ENCODE results near the gene ASTN1. TPM values are rescaled to one million over a fixed set of nuclear protein-coding genes. Genes with fewer than 3 reads are reported as not detected.

The ASTN1 gene
- total RNA-seq, 1 donor from 2014 or later: 3.7 TPM

- Histone ChIP-seq H3K9ac (ENCODE audit: low read depth in 1 of 3, low read length in 3 of 3) (no peak overlapping the region), H3K4me3 (ENCODE audit: low read length in 3 of 3) (no peak overlapping the region), H3K4me1 (ENCODE audit: control insufficient read depth in 3 of 3, insufficient read depth in 3 of 3, low read length in 3 of 3) (no peaks in the 10 kb centered on the region), H3K27me3 (ENCODE audit: control insufficient read depth in 3 of 3, insufficient read depth in 3 of 3, low read length in 3 of 3) (no peaks in the 10 kb centered on the region), H3K9me3 (ENCODE audit: control insufficient read depth in 3 of 3, low read length in 3 of 3) (no peaks in the 10 kb centered on the region), H3K27ac (ENCODE audit: low read depth, low read length) (no peak overlapping the region), H3K36me3 (ENCODE audit: control insufficient read depth in 3 of 3, insufficient read depth in 3 of 3, low read length in 3 of 3) (no peaks in the 10 kb centered on the region)
These were observed 139.9 kb downstream of the ASTN1 start for GRCh38 chr1:177024623-177025022.

GRCh38 chr1:177023726-177024125 lies 140.8 kb downstream of the ASTN1 start:
- no peaks in the 10 kb centered on the region for H3K9me3 ChIP-seq (ENCODE audit: control insufficient read depth in 3 of 3, low read length in 3 of 3)
- H3K36me3 ChIP-seq (ENCODE audit: control insufficient read depth in 3 of 3, insufficient read depth in 3 of 3, low read length in 3 of 3): no peaks in the 10 kb centered on the region
- H3K27me3 ChIP-seq (ENCODE audit: control insufficient read depth in 3 of 3, insufficient read depth in 3 of 3, low read length in 3 of 3): no peaks in the 10 kb centered on the region
- no peak overlapping the region for H3K9ac ChIP-seq (ENCODE audit: low read depth in 1 of 3, low read length in 3 of 3)
- no peaks in the 10 kb centered on the region for H3K4me1 ChIP-seq (ENCODE audit: control insufficient read depth in 3 of 3, insufficient read depth in 3 of 3, low read length in 3 of 3)
- no peak overlapping the region for H3K27ac ChIP-seq (ENCODE audit: low read depth, low read length)
- no peak overlapping the region for H3K4me3 ChIP-seq (ENCODE audit: low read length in 3 of 3)

- Histone ChIP-seq H3K9ac (ENCODE audit: low read depth in 1 of 3, low read length in 3 of 3) (no peak overlapping the region), H3K4me3 (ENCODE audit: low read length in 3 of 3) (no peak overlapping the region), H3K9me3 (ENCODE audit: control insufficient read depth in 3 of 3, low read length in 3 of 3) (no peaks in the 10 kb centered on the region), H3K27me3 (ENCODE audit: control insufficient read depth in 3 of 3, insufficient read depth in 3 of 3, low read length in 3 of 3) (no peaks in the 10 kb centered on the region), H3K36me3 (ENCODE audit: control insufficient read depth in 3 of 3, insufficient read depth in 3 of 3, low read length in 3 of 3) (no peaks in the 10 kb centered on the region), H3K4me1 (ENCODE audit: control insufficient read depth in 3 of 3, insufficient read depth in 3 of 3, low read length in 3 of 3) (no peaks in the 10 kb centered on the region), H3K27ac (ENCODE audit: low read depth, low read length) (no peak overlapping the region)
These were observed 141.3 kb downstream of the ASTN1 start for GRCh38 chr1:177023249-177023648.

- Histone ChIP-seq H3K9ac (ENCODE audit: low read depth in 1 of 3, low read length in 3 of 3) (no peak overlapping the region), H3K27me3 (ENCODE audit: control insufficient read depth in 3 of 3, insufficient read depth in 3 of 3, low read length in 3 of 3) (no peaks in the 10 kb centered on the region), H3K4me3 (ENCODE audit: low read length in 3 of 3) (no peak overlapping the region), H3K36me3 (ENCODE audit: control insufficient read depth in 3 of 3, insufficient read depth in 3 of 3, low read length in 3 of 3) (no peaks in the 10 kb centered on the region), H3K9me3 (ENCODE audit: control insufficient read depth in 3 of 3, low read length in 3 of 3) (no peaks in the 10 kb centered on the region), H3K27ac (ENCODE audit: low read depth, low read length) (no peak overlapping the region), H3K4me1 (ENCODE audit: control insufficient read depth in 3 of 3, insufficient read depth in 3 of 3, low read length in 3 of 3) (no peaks in the 10 kb centered on the region)
These were observed 142.8 kb downstream of the ASTN1 start for GRCh38 chr1:177021687-177022086.

GRCh38 chr1:177020851-177021589 lies 143.5 kb downstream of the ASTN1 start:
- no peak overlapping the region for H3K9ac ChIP-seq (ENCODE audit: low read depth in 1 of 3, low read length in 3 of 3)
- H3K9me3 ChIP-seq (ENCODE audit: control insufficient read depth in 3 of 3, low read length in 3 of 3): no peaks in the 10 kb centered on the region
- H3K4me1 ChIP-seq (ENCODE audit: control insufficient read depth in 3 of 3, insufficient read depth in 3 of 3, low read length in 3 of 3): no peaks in the 10 kb centered on the region
- no peaks in the 10 kb centered on the region for H3K36me3 ChIP-seq (ENCODE audit: control insufficient read depth in 3 of 3, insufficient read depth in 3 of 3, low read length in 3 of 3)
- H3K27ac ChIP-seq (ENCODE audit: low read depth, low read length): no peak overlapping the region
- H3K4me3 ChIP-seq (ENCODE audit: low read length in 3 of 3): no peak overlapping the region
- no peaks in the 10 kb centered on the region for H3K27me3 ChIP-seq (ENCODE audit: control insufficient read depth in 3 of 3, insufficient read depth in 3 of 3, low read length in 3 of 3)

- Histone ChIP-seq H3K9me3 (ENCODE audit: control insufficient read depth in 3 of 3, low read length in 3 of 3) (no peaks in the 10 kb centered on the region), H3K27ac (ENCODE audit: low read depth, low read length) (no peak overlapping the region), H3K4me3 (ENCODE audit: low read length in 3 of 3) (no peak overlapping the region), H3K36me3 (ENCODE audit: control insufficient read depth in 3 of 3, insufficient read depth in 3 of 3, low read length in 3 of 3) (no peaks in the 10 kb centered on the region), H3K4me1 (ENCODE audit: control insufficient read depth in 3 of 3, insufficient read depth in 3 of 3, low read length in 3 of 3) (no peaks in the 10 kb centered on the region), H3K9ac (ENCODE audit: low read depth in 1 of 3, low read length in 3 of 3) (no peak overlapping the region), H3K27me3 (ENCODE audit: control insufficient read depth in 3 of 3, insufficient read depth in 3 of 3, low read length in 3 of 3) (no peaks in the 10 kb centered on the region)
These were observed 147.1 kb downstream of the ASTN1 start for GRCh38 chr1:177017287-177017852.

- Histone ChIP-seq H3K9me3 (ENCODE audit: control insufficient read depth in 3 of 3, low read length in 3 of 3) (no peaks in the 10 kb centered on the region), H3K4me1 (ENCODE audit: control insufficient read depth in 3 of 3, insufficient read depth in 3 of 3, low read length in 3 of 3) (no peaks in the 10 kb centered on the region), H3K27me3 (ENCODE audit: control insufficient read depth in 3 of 3, insufficient read depth in 3 of 3, low read length in 3 of 3) (no peaks in the 10 kb centered on the region), H3K9ac (ENCODE audit: low read depth in 1 of 3, low read length in 3 of 3) (no peak overlapping the region), H3K36me3 (ENCODE audit: control insufficient read depth in 3 of 3, insufficient read depth in 3 of 3, low read length in 3 of 3) (no peaks in the 10 kb centered on the region), H3K27ac (ENCODE audit: low read depth, low read length) (no peak overlapping the region), H3K4me3 (ENCODE audit: low read length in 3 of 3) (no peak overlapping the region)
These were observed 150.2 kb downstream of the ASTN1 start for GRCh38 chr1:177014325-177014724.

- H3K4me1 ChIP-seq (ENCODE audit: control insufficient read depth in 3 of 3, insufficient read depth in 3 of 3, low read length in 3 of 3): no peaks in the 10 kb centered on the region
- H3K36me3 ChIP-seq (ENCODE audit: control insufficient read depth in 3 of 3, insufficient read depth in 3 of 3, low read length in 3 of 3): no peaks in the 10 kb centered on the region
- no peaks in the 10 kb centered on the region for H3K27me3 ChIP-seq (ENCODE audit: control insufficient read depth in 3 of 3, insufficient read depth in 3 of 3, low read length in 3 of 3)
- no peak overlapping the region for H3K27ac ChIP-seq (ENCODE audit: low read depth, low read length)
- no peak overlapping the region for H3K9ac ChIP-seq (ENCODE audit: low read depth in 1 of 3, low read length in 3 of 3)
- no peaks in the 10 kb centered on the region for H3K9me3 ChIP-seq (ENCODE audit: control insufficient read depth in 3 of 3, low read length in 3 of 3)
- no peak overlapping the region for H3K4me3 ChIP-seq (ENCODE audit: low read length in 3 of 3)
These were observed 152.1 kb downstream of the ASTN1 start for GRCh38 chr1:177012342-177012925.

- no peaks in the 10 kb centered on the region for H3K4me1 ChIP-seq (ENCODE audit: control insufficient read depth in 3 of 3, insufficient read depth in 3 of 3, low read length in 3 of 3)
- no peak overlapping the region for H3K27ac ChIP-seq (ENCODE audit: low read depth, low read length)
- no peaks in the 10 kb centered on the region for H3K36me3 ChIP-seq (ENCODE audit: control insufficient read depth in 3 of 3, insufficient read depth in 3 of 3, low read length in 3 of 3)
- H3K9ac ChIP-seq (ENCODE audit: low read depth in 1 of 3, low read length in 3 of 3): no peak overlapping the region
- no peaks in the 10 kb centered on the region for H3K27me3 ChIP-seq (ENCODE audit: control insufficient read depth in 3 of 3, insufficient read depth in 3 of 3, low read length in 3 of 3)
- no peak overlapping the region for H3K4me3 ChIP-seq (ENCODE audit: low read length in 3 of 3)
- H3K9me3 ChIP-seq (ENCODE audit: control insufficient read depth in 3 of 3, low read length in 3 of 3): no peaks in the 10 kb centered on the region
These were observed 153.0 kb downstream of the ASTN1 start for GRCh38 chr1:177011508-177011907.

- no peak overlapping the region for H3K27ac ChIP-seq (ENCODE audit: low read depth, low read length)
- no peaks in the 10 kb centered on the region for H3K36me3 ChIP-seq (ENCODE audit: control insufficient read depth in 3 of 3, insufficient read depth in 3 of 3, low read length in 3 of 3)
- peaks cover 0 to 3% (median 0%) of the 10 kb centered on the region in 3 donors for H3K27me3 ChIP-seq (ENCODE audit: control insufficient read depth in 3 of 3, insufficient read depth in 3 of 3, low read length in 3 of 3)
- H3K4me1 ChIP-seq (ENCODE audit: control insufficient read depth in 3 of 3, insufficient read depth in 3 of 3, low read length in 3 of 3): no peaks in the 10 kb centered on the region
- H3K9ac ChIP-seq (ENCODE audit: low read depth in 1 of 3, low read length in 3 of 3): no peak overlapping the region
- H3K9me3 ChIP-seq (ENCODE audit: control insufficient read depth in 3 of 3, low read length in 3 of 3): no peaks in the 10 kb centered on the region
- H3K4me3 ChIP-seq (ENCODE audit: low read length in 3 of 3): no peak overlapping the region
These were observed 154.2 kb downstream of the ASTN1 start for GRCh38 chr1:177010211-177010825.
